A549 (cell line): Measurements from ENCODE around the gene OGFOD1. TPM values are rescaled to one million over a fixed set of nuclear protein-coding genes. Genes with fewer than 3 reads are reported as not detected.

Experiments
- ATAC-seq, 2 experiments: fragments of 200-7000 bp in 1 of 2; fragments of >200 bp in 1 of 2; cut with Nextera tagmentation in 1 of 2; cut with Tn5 transposase in 1 of 2; 3 replicates each; pipeline versions ENCODE4 v1.8.0 to v1.9.1; 2018 to 2020; ENCODE audit warnings: mild to moderate bottlenecking in 1 of 2, moderate library complexity in 1 of 2
- CTCF ChIA-PET: fragments of 300-600 bp; sonication (Branson Sonifier 250); formaldehyde crosslinking; extraction: SDS; loops from one replicate; lab custom pipeline; 2021; ENCODE audit warnings: antibody characterized with exemption, inconsistent platforms; lab: Yijun Ruan, JAX
- POLR2A ChIA-PET: fragments of 350-600 bp; formaldehyde crosslinking; extraction: SDS; loops from one replicate; lab custom pipeline; 2021; ENCODE audit warnings: antibody characterized with exemption, inconsistent platforms; lab: Yijun Ruan, JAX
- DNase-seq, 2 experiments: peaks; one replicate each; pipeline versions ENCODE4 v3.0.0 to v3.0.0-alpha.2; 2011 to 2016; ENCODE audit warnings: low read depth in 1 of 2, low spot score in 1 of 2
- FAIRE-seq: peaks from 2 replicates; lab custom pipeline; 2011; peaks lifted over from hg19 to GRCh38; lab: Jason Lieb, UNC
- H3K27ac ChIP-seq, 2 experiments: fragments of >200 bp; sonication (Bioruptor Twin); formaldehyde crosslinking; 3 replicates each; pipeline ENCODE4 v1.5.1; 2016 to 2017
- H3K4me1 ChIP-seq: fragments of >200 bp; sonication (Bioruptor Twin); formaldehyde crosslinking; 3 replicates; pipeline ENCODE4 v1.6.1; 2016
- H3K4me2 ChIP-seq: fragments of >200 bp; sonication (Bioruptor Twin); formaldehyde crosslinking; 3 replicates; pipeline ENCODE4 v1.6.1; 2016
- H3K4me3 ChIP-seq: fragments of >200 bp; sonication (Bioruptor Twin); formaldehyde crosslinking; 3 replicates; pipeline ENCODE4 v1.5.1; 2016
- H3K9me3 ChIP-seq: fragments of >200 bp; sonication (Bioruptor Twin); formaldehyde crosslinking; 3 replicates; pipeline ENCODE4 v1.6.1; 2016
- ATOH8 ChIP-seq: fragments of 250-450 bp; sonication (Bioruptor Pico); IDR thresholded peaks from 2 replicates; pipeline ENCODE4 v1.5.0; 2020; ENCODE audit warnings: low read depth, mild to moderate bottlenecking, moderate library complexity
- BHLHE40 ChIP-seq: IDR thresholded peaks from 2 replicates; pipeline ENCODE4 v1.6.1; 2012; ENCODE audit warnings: low read depth, low read length, inconsistent platforms
- CTCF ChIP-seq: fragments of >200 bp; sonication (Bioruptor Twin); formaldehyde crosslinking; IDR thresholded peaks from 3 replicates; pipeline ENCODE4 v1.5.1; 2016
- EP300 ChIP-seq, 2 experiments: fragments of >200 bp; sonication (Bioruptor Twin); formaldehyde crosslinking; IDR thresholded peaks; 2 replicates in 1 of 2; 3 replicates in 1 of 2; pipeline ENCODE4 v1.6.1; 2016 to 2017
- HDAC2 ChIP-seq: fragments of 200-600 bp; sonication (generic); IDR thresholded peaks from 2 replicates; pipeline ENCODE4 v1.6.1; 2016
- HEYL ChIP-seq: fragments of 250-450 bp; sonication (Bioruptor Pico); IDR thresholded peaks from 2 replicates; pipeline ENCODE4 v1.8.0; 2021; ENCODE audit warnings: mild to moderate bottlenecking, moderate library complexity
- HOXA7 ChIP-seq: fragments of 250-450 bp; sonication (Bioruptor Pico); IDR thresholded peaks from 2 replicates; pipeline ENCODE4 v1.5.0; 2020; ENCODE audit warnings: mild to moderate bottlenecking, moderate library complexity
- HOXB13 ChIP-seq: fragments of 250-450 bp; sonication (Bioruptor Pico); IDR thresholded peaks from 2 replicates; pipeline ENCODE4 v1.5.0; 2020; ENCODE audit warnings: low read depth, mild to moderate bottlenecking, moderate library complexity
- KDM1A ChIP-seq: fragments of 200-600 bp; sonication (generic); IDR thresholded peaks from 2 replicates; pipeline ENCODE4 v1.6.1; 2016; ENCODE audit warnings: low read depth, mild to moderate bottlenecking
- RAD21 ChIP-seq, 2 experiments: fragments of >200 bp in 1 of 2; sonication (Bioruptor Twin) in 1 of 2; formaldehyde crosslinking in 1 of 2; IDR thresholded peaks in 1 of 2; conservative IDR thresholded peaks in 1 of 2; 2 replicates in 1 of 2; 3 replicates in 1 of 2; pipeline ENCODE4 v1.6.1; 2012 to 2018; ENCODE audit warnings: inconsistent platforms in 1 of 2
- SMC3 ChIP-seq: fragments of >200 bp; sonication (Bioruptor Twin); formaldehyde crosslinking; IDR thresholded peaks from 3 replicates; pipeline ENCODE4 v1.6.1; 2018; ENCODE audit warnings: inconsistent platforms
- SREBF2 ChIP-seq: fragments of 450-650 bp; IDR thresholded peaks from 2 replicates; pipeline ENCODE4 v1.6.1; 2014; ENCODE audit warnings: mild to moderate bottlenecking, moderate library complexity
- ZFP36 ChIP-seq: fragments of 450-650 bp; IDR thresholded peaks from 2 replicates; pipeline ENCODE4 v1.6.1; 2014; ENCODE audit warnings: borderline replicate concordance; ENCODE audit not compliant: partially characterized antibody
- ZSCAN20 ChIP-seq: fragments of 250-450 bp; sonication (Bioruptor Pico); IDR thresholded peaks from 2 replicates; pipeline ENCODE4 v1.8.0; 2022; ENCODE audit warnings: mild to moderate bottlenecking, moderate library complexity
- WGBS: methylation state at CpG from one replicate; pipeline ENCODE4 v1.1.6; 2017; ENCODE audit errors: missing lambda C conversion rate; 5-methylcytosine and 5-hydroxymethylcytosine counted together
- polyA plus RNA-seq, 4 experiments: library from polyadenylated mRNA; depleted of rRNA in 3 of 4; stranded (reverse); fragments of >200 nt; fragmentation: RNase III in 1 of 4; extraction: RNeasy Plus Mini Kit Qiagen cat#74134 plus additional on column Dnase treatment in 1 of 4; gene quantifications; 2 replicates in 3 of 4; 3 replicates in 1 of 4; pipeline ENCODE4 v1.2.3, GENCODE V29; 2011 to 2017

OGFOD1 gene
- polyA plus RNA-seq, 2 of the 4 experiments (the other 2 are of a cell fraction), result 71.6 to 94.1 TPM

GRCh38 chr16:56510544-56510943, 59.2 kb downstream of the OGFOD1 start:
- no peak overlapping the region for H3K27ac ChIP-seq
- no peak for DNase-seq
- FAIRE-seq, result no peak
- no peaks in the 10 kb centered on the region for H3K4me1 ChIP-seq
- H3K9me3 ChIP-seq, result no peaks in the 10 kb centered on the region
- no peak for ATAC-seq
- TF ChIP-seq BHLHE40, result no peak
- TF ChIP-seq, all 56 proteins: peak for 0
- Histone ChIP-seq H3K4me3 (no peak overlapping the region), H3K4me2 (no peak overlapping the region)
- POLR2A ChIA-PET, result no interaction called here
- WGBS, result 78% methylated on average over 2 of the region's 2 CpGs
- CTCF ChIA-PET, result interaction anchor here (1.1 to 2.3 kb wide), 3 partner anchors 17 to 191 kb away, joined by 3 to 12 read pairs (median 7); no protein-coding TSS in a partner anchor

GRCh38 chr16:56512025-56512424, 60.7 kb downstream of the OGFOD1 start:
- FAIRE-seq, result no peak
- TF ChIP-seq ZFP36 (peak; percentile 44), HOXB13 (CRISPR knock-in tag) (no peak)
- CTCF ChIA-PET, result interaction anchor here (1.1 to 3.9 kb wide), 2 partner anchors 15 to 90 kb away, joined by 3 to 43 read pairs; no protein-coding TSS in a partner anchor

GRCh38 chr16:56513091-56513490, 61.7 kb downstream of the OGFOD1 start:
- FAIRE-seq (no peak), ATAC-seq (no peak), DNase-seq (no peak)
- 94% methylated on average over 2 of the region's 2 CpGs for WGBS
- no peaks in the 10 kb centered on the region for H3K9me3 ChIP-seq
- H3K4me3 ChIP-seq, result no peak overlapping the region
- no peaks in the 10 kb centered on the region for H3K4me1 ChIP-seq
- POLR2A ChIA-PET, result no interaction called here
- CTCF ChIA-PET, result interaction anchor here (1.2 to 3.9 kb wide), 22 partner anchors 9 to 205 kb away, joined by 3 to 44 read pairs (median 5); partner anchors contain the start of gene MT1F
- H3K4me2 ChIP-seq, result no peak overlapping the region
- no peak overlapping the region for H3K27ac ChIP-seq
- TF ChIP-seq KDM1A (no peak), EP300 (IDR thresholded peaks at IDR 0.05) (no peak), ATOH8 (no peak), HDAC2 (no peak), HOXA7 (CRISPR knock-in tag) (no peak), SREBF2 (no peak), ZSCAN20 (CRISPR knock-in tag) (no peak)

More at GRCh38 chr16:56512025-56512424, 60.7 kb downstream of the OGFOD1 start:
- ATAC-seq (no peak), DNase-seq (no peak)
- 96% methylated on average over 1 of the region's 1 CpG for WGBS
- no peak overlapping the region for H3K4me3 ChIP-seq
- H3K4me1 ChIP-seq, result no peaks in the 10 kb centered on the region
- no peaks in the 10 kb centered on the region for H3K9me3 ChIP-seq
- POLR2A ChIA-PET, result no interaction called here
- H3K4me2 ChIP-seq, result no peak overlapping the region
- no peak overlapping the region for H3K27ac ChIP-seq

- FAIRE-seq, result no peak
- WGBS, result 42% methylated on average over 3 of the region's 3 CpGs
Measured at GRCh38 chr16:56513972-56514371, 62.6 kb downstream of the OGFOD1 start.

More at GRCh38 chr16:56513972-56514371, 62.6 kb downstream of the OGFOD1 start:
- TF ChIP-seq HDAC2, result no peak
- TF ChIP-seq CTCF, result peak; percentile 85
- peak; percentile 82 for TF ChIP-seq SMC3
- TF ChIP-seq RAD21 (conservative IDR thresholded peaks at IDR 0.05 in 1 of 2, IDR thresholded peaks at IDR 0.05 in 1 of 2), result peak; percentile 74 to 75
- no peak for TF ChIP-seq HEYL (CRISPR knock-in tag)
- CTCF ChIA-PET, result interaction anchor here (0.5 to 3.9 kb wide), 39 partner anchors 8 to 283 kb away, joined by 3 to 44 read pairs (median 4); partner anchors contain the start of genes MT1E and MT1F
- ATAC-seq, result peak; percentile 89 to 95
- Histone ChIP-seq H3K4me2 (no peak overlapping the region), H3K27ac (no peak overlapping the region), H3K9me3 (no peaks in the 10 kb centered on the region), H3K4me3 (no peak overlapping the region), H3K4me1 (peaks cover 7% of the 10 kb centered on the region; the same call in 2 of the 3 replicates)
- DNase-seq, result peak; percentile 51 to 81
- POLR2A ChIA-PET, result interaction anchor here (0.6 to 1.0 kb wide), 3 partner anchors 63 to 275 kb away, joined by 3 to 5 read pairs (median 3); partner anchors contain the start of genes NUDT21 and OGFOD1
